ENCODE data around the gene REEP1. TPM values are rescaled to one million over a fixed set of nuclear protein-coding genes. Genes with fewer than 3 reads are reported as not detected.
A peak's percentile ranks its signal among the peaks of the same experiment; 100 is the strongest.

The REEP1 gene
- total and polyA plus RNA-seq, 9 of the 15 experiments (the other 6 are each of a cell fraction or from before 2014, with no cell fraction given) = 0.11 to 0.67 (median 0.13) TPM

GRCh38 chr2:86216575-86217555 lies 120.6 kb downstream of the REEP1 start:
- Histone ChIP-seq H3K9me3 (replicated peaks; ENCODE audit: control insufficient read depth, insufficient read depth, low read depth, low read length) (no peaks in the 10 kb centered on the region), H3K4me2 (ENCODE audit: insufficient read depth, low read length) (peak overlapping the region; percentile 79), H3K27ac (ENCODE audit: extremely low read depth, low read depth, low read length) (peak overlapping the region; percentile 76), H3K4me1 (replicated peaks in 1 of 2; ENCODE audit: control insufficient read depth in 2 of 2, insufficient read depth in 2 of 2, low read length in 2 of 2) (peaks cover 20 to 53% of the 10 kb centered on the region in 2 experiments; a peak in 3 of 5 replicates), H3K79me2 (ENCODE audit: control insufficient read depth, insufficient read depth, low read length) (no peaks in the 10 kb centered on the region; the same call in 2 of the 3 replicates), H2AFZ (ENCODE audit: low read depth, low read length) (peak overlapping the region; percentile 58), H3K27me3 (ENCODE audit: control insufficient read depth in 2 of 2, insufficient read depth in 2 of 2, low read length in 2 of 2) (no peaks in the 10 kb centered on the region), H3K4me3 (peak overlapping the region; percentile 16), H3K9me1 (ENCODE audit: control insufficient read depth, insufficient read depth, low read length) (no peaks in the 10 kb centered on the region), H3K9ac (ENCODE audit: insufficient read depth in 1 of 2, low read depth in 2 of 2, low read length in 2 of 2) (peak overlapping the region; percentile 49 to 62; a peak in 3 of 4 replicates), H3K36me3 (ENCODE audit: control insufficient read depth, insufficient read depth, low read length) (peaks cover 25% of the 10 kb centered on the region), H4K20me1 (replicated peaks; ENCODE audit: control insufficient read depth, insufficient read depth, low read length) (no peaks in the 10 kb centered on the region; the same call in 1 of the 2 replicates)
- intact Hi-C loops (cut with micrococcal nuclease) (no loop called here), in situ Hi-C loops (cut with MboI) (no loop called here)
- CTCF ChIA-PET (ENCODE audit: low intra/inter-chr PET ratio) = no interaction called here
- DNase-seq (ENCODE audit: extremely low read depth in 1 of 4, low spot score in 3 of 4) (peak; percentile 44 to 61 (median 51)), FAIRE-seq (peak; percentile 80), ATAC-seq (peak; percentile 45)
- BruUV-seq (replicated peaks) = no TSS peak
- whole genome bisulfite sequencing (ENCODE audit: insufficient coverage, low coverage, missing lambda C conversion rate) = 3% methylated on average over 13 of the region's 13 CpGs
- POLR2A ChIA-PET = interaction anchor here (0.9 to 5.1 kb wide), 3 partner anchors 14 to 17 kb away, joined by 3 to 134 read pairs (median 7); partner anchors contain the start of genes IMMT and MRPL35
- no peak for TF ChIP-seq ZNF280A (IDR thresholded peaks at IDR 0.05; ENCODE audit: low read depth, partially characterized antibody)
- TF ChIP-seq ZNF384 (IDR thresholded peaks at IDR 0.05; ENCODE audit: low read depth, low read length) = no peak
- no peak for TF ChIP-seq CEBPB (tag; IDR thresholded peaks at IDR 0.05)
- no peak for TF ChIP-seq TBP (optimal IDR thresholded peaks at IDR 0.05; ENCODE audit: low read depth, low read length)
- no peak for TF ChIP-seq HMG20B (CRISPR knock-in tag; IDR thresholded peaks at IDR 0.05)
- no peak for TF ChIP-seq POLR2G (IDR thresholded peaks at IDR 0.05; ENCODE audit: low read depth, low read length)
- TF ChIP-seq USF1 (CRISPR knock-in tag; IDR thresholded peaks at IDR 0.05) = peak; percentile 59
- no peak for TF ChIP-seq E4F1 (CRISPR knock-in tag; IDR thresholded peaks at IDR 0.05; ENCODE audit: borderline replicate concordance)
- no peak for TF ChIP-seq ZSCAN32 (CRISPR knock-in tag; IDR thresholded peaks at IDR 0.05)
- TF ChIP-seq ZBTB5 (IDR thresholded peaks at IDR 0.05) = no peak
- no peak for TF ChIP-seq ILK (tag; IDR thresholded peaks at IDR 0.05; ENCODE audit: borderline replicate concordance, low read depth)
